A549 (cell line): ENCODE results near the gene BICC1. TPM values are rescaled to one million over a fixed set of nuclear protein-coding genes. Genes with fewer than 3 reads are reported as not detected.

Source experiments
- ATAC-seq, 2 experiments: fragments of 200-7000 bp in 1 of 2; fragments of >200 bp in 1 of 2; cut with Nextera tagmentation in 1 of 2; cut with Tn5 transposase in 1 of 2; 3 replicates each; pipeline versions ENCODE4 v1.8.0 to v1.9.1; 2018 to 2020; ENCODE audit warnings: mild to moderate bottlenecking in 1 of 2, moderate library complexity in 1 of 2
- CTCF ChIA-PET: fragments of 300-600 bp; sonication (Branson Sonifier 250); formaldehyde crosslinking; extraction: SDS; loops from one replicate; lab custom pipeline; 2021; ENCODE audit warnings: antibody characterized with exemption, inconsistent platforms; lab: Yijun Ruan, JAX
- POLR2A ChIA-PET: fragments of 350-600 bp; formaldehyde crosslinking; extraction: SDS; loops from one replicate; lab custom pipeline; 2021; ENCODE audit warnings: antibody characterized with exemption, inconsistent platforms; lab: Yijun Ruan, JAX
- DNase-seq, 2 experiments: peaks; one replicate each; pipeline versions ENCODE4 v3.0.0 to v3.0.0-alpha.2; 2011 to 2016; ENCODE audit warnings: low read depth in 1 of 2, low spot score in 1 of 2
- FAIRE-seq: peaks from 2 replicates; lab custom pipeline; 2011; peaks lifted over from hg19 to GRCh38; lab: Jason Lieb, UNC
- H3K27ac ChIP-seq, 2 experiments: fragments of >200 bp; sonication (Bioruptor Twin); formaldehyde crosslinking; 3 replicates each; pipeline ENCODE4 v1.5.1; 2016 to 2017
- H3K4me1 ChIP-seq: fragments of >200 bp; sonication (Bioruptor Twin); formaldehyde crosslinking; 3 replicates; pipeline ENCODE4 v1.6.1; 2016
- H3K4me2 ChIP-seq: fragments of >200 bp; sonication (Bioruptor Twin); formaldehyde crosslinking; 3 replicates; pipeline ENCODE4 v1.6.1; 2016
- H3K4me3 ChIP-seq: fragments of >200 bp; sonication (Bioruptor Twin); formaldehyde crosslinking; 3 replicates; pipeline ENCODE4 v1.5.1; 2016
- H3K9me3 ChIP-seq: fragments of >200 bp; sonication (Bioruptor Twin); formaldehyde crosslinking; 3 replicates; pipeline ENCODE4 v1.6.1; 2016
- CEBPB ChIP-seq, 2 experiments: fragments of >200 bp in 1 of 2; sonication (Bioruptor Twin) in 1 of 2; formaldehyde crosslinking in 1 of 2; IDR thresholded peaks; 2 replicates each; pipeline ENCODE4 v1.6.1; 2012 to 2016
- CHD4 ChIP-seq: fragments of 200-600 bp; sonication (generic); IDR thresholded peaks from 2 replicates; pipeline ENCODE4 v1.6.1; 2016; ENCODE audit warnings: antibody characterized with exemption, mild to moderate bottlenecking, borderline replicate concordance
- EHMT2 ChIP-seq: fragments of 200-600 bp; sonication (generic); IDR thresholded peaks from 2 replicates; pipeline ENCODE4 v1.6.1; 2016; ENCODE audit warnings: antibody characterized with exemption, low read depth, mild to moderate bottlenecking, moderate library complexity
- EP300 ChIP-seq, 2 experiments: fragments of >200 bp; sonication (Bioruptor Twin); formaldehyde crosslinking; IDR thresholded peaks; 2 replicates in 1 of 2; 3 replicates in 1 of 2; pipeline ENCODE4 v1.6.1; 2016 to 2017
- FOSL2 ChIP-seq, 2 experiments: fragments of 450-650 bp in 1 of 2; fragments of >200 bp in 1 of 2; sonication (Bioruptor Twin) in 1 of 2; formaldehyde crosslinking; IDR thresholded peaks; 2 replicates each; pipeline versions ENCODE4 v1.5.0 to v1.6.1; 2016 to 2020; ENCODE audit warnings: mild to moderate bottlenecking in 1 of 2, moderate library complexity in 1 of 2
- GATA3 ChIP-seq: IDR thresholded peaks from 2 replicates; pipeline ENCODE4 v1.6.1; 2012; ENCODE audit warnings: borderline replicate concordance
- HDAC2 ChIP-seq: fragments of 200-600 bp; sonication (generic); IDR thresholded peaks from 2 replicates; pipeline ENCODE4 v1.6.1; 2016
- HOXA7 ChIP-seq: fragments of 250-450 bp; sonication (Bioruptor Pico); IDR thresholded peaks from 2 replicates; pipeline ENCODE4 v1.5.0; 2020; ENCODE audit warnings: mild to moderate bottlenecking, moderate library complexity
- JUN ChIP-seq, 2 experiments: fragments of >200 bp; sonication (Bioruptor Twin); formaldehyde crosslinking; IDR thresholded peaks; 2 replicates in 1 of 2; 3 replicates in 1 of 2; pipeline ENCODE4 v1.6.1; 2016 to 2017
- JUNB ChIP-seq: fragments of >200 bp; sonication (Bioruptor Twin); formaldehyde crosslinking; IDR thresholded peaks from 2 replicates; pipeline ENCODE4 v1.6.1; 2016
- KDM1A ChIP-seq: fragments of 200-600 bp; sonication (generic); IDR thresholded peaks from 2 replicates; pipeline ENCODE4 v1.6.1; 2016; ENCODE audit warnings: low read depth, mild to moderate bottlenecking
- MYC ChIP-seq: IDR thresholded peaks from 2 replicates; pipeline ENCODE4 v1.6.1; 2012; ENCODE audit warnings: mild to moderate bottlenecking, inconsistent platforms, low read length, improper control_type of control experiment, borderline replicate concordance
- NR3C1 ChIP-seq: fragments of >200 bp; sonication (Bioruptor Twin); formaldehyde crosslinking; IDR thresholded peaks from 3 replicates; pipeline ENCODE4 v1.6.1; 2017
- PHF8 ChIP-seq: fragments of 200-600 bp; sonication (generic); IDR thresholded peaks from 2 replicates; pipeline ENCODE4 v1.6.1; 2016; ENCODE audit warnings: low read depth, mild to moderate bottlenecking, antibody characterized with exemption, moderate library complexity, borderline replicate concordance
- POLR2AphosphoS2 ChIP-seq: conservative IDR thresholded peaks from 2 replicates; pipeline ENCODE4 v1.6.1; 2012; ENCODE audit warnings: low read length, improper control_type of control experiment, inconsistent platforms
- RAD21 ChIP-seq, 2 experiments: fragments of >200 bp in 1 of 2; sonication (Bioruptor Twin) in 1 of 2; formaldehyde crosslinking in 1 of 2; IDR thresholded peaks in 1 of 2; conservative IDR thresholded peaks in 1 of 2; 2 replicates in 1 of 2; 3 replicates in 1 of 2; pipeline ENCODE4 v1.6.1; 2012 to 2018; ENCODE audit warnings: inconsistent platforms in 1 of 2
- RARB ChIP-seq: fragments of 250-450 bp; sonication (Bioruptor Pico); IDR thresholded peaks from 2 replicates; pipeline ENCODE4 v1.8.0; 2021; ENCODE audit warnings: mild to moderate bottlenecking, moderate library complexity
- RNF2 ChIP-seq: fragments of 200-600 bp; sonication (generic); IDR thresholded peaks from 2 replicates; pipeline ENCODE4 v1.6.1; 2016; ENCODE audit warnings: low read depth, mild to moderate bottlenecking, antibody characterized with exemption, moderate library complexity, borderline replicate concordance
- SMC3 ChIP-seq: fragments of >200 bp; sonication (Bioruptor Twin); formaldehyde crosslinking; IDR thresholded peaks from 3 replicates; pipeline ENCODE4 v1.6.1; 2018; ENCODE audit warnings: inconsistent platforms
- TFCP2L1 ChIP-seq: fragments of 250-450 bp; sonication (Bioruptor Pico); IDR thresholded peaks from 2 replicates; pipeline ENCODE4 v1.5.0; 2021; ENCODE audit warnings: mild to moderate bottlenecking
- ZNF302 ChIP-seq: fragments of 250-450 bp; sonication (Bioruptor Pico); IDR thresholded peaks from 2 replicates; pipeline ENCODE4 v1.9.0; 2021; ENCODE audit warnings: inconsistent platforms, mild to moderate bottlenecking, moderate library complexity
- ZSCAN20 ChIP-seq: fragments of 250-450 bp; sonication (Bioruptor Pico); IDR thresholded peaks from 2 replicates; pipeline ENCODE4 v1.8.0; 2022; ENCODE audit warnings: mild to moderate bottlenecking, moderate library complexity
- WGBS: methylation state at CpG from one replicate; pipeline ENCODE4 v1.1.6; 2017; ENCODE audit errors: missing lambda C conversion rate; 5-methylcytosine and 5-hydroxymethylcytosine counted together
- polyA plus RNA-seq, 4 experiments: library from polyadenylated mRNA; depleted of rRNA in 3 of 4; stranded (reverse); fragments of >200 nt; fragmentation: RNase III in 1 of 4; extraction: RNeasy Plus Mini Kit Qiagen cat#74134 plus additional on column Dnase treatment in 1 of 4; gene quantifications; 2 replicates in 3 of 4; 3 replicates in 1 of 4; pipeline ENCODE4 v1.2.3, GENCODE V29; 2011 to 2017

Gene BICC1
- polyA plus RNA-seq, 2 of the 4 experiments (the other 2 are of a cell fraction), result 36.9 to 56.8 TPM

GRCh38 chr10:58632216-58632615, 119.5 kb downstream of the BICC1 start:
- no peak overlapping the region for H3K4me2 ChIP-seq
- H3K9me3 ChIP-seq, result 0 out of 3 replicates have a peak, but pooled peaks cover 4% of the 10 kb centered on the region
- H3K27ac ChIP-seq, result peak overlapping the region in 1 of 2 experiments; percentile 53; a peak in 3 of 6 replicates
- no peak overlapping the region for H3K4me3 ChIP-seq
- FAIRE-seq (no peak), ATAC-seq (0 out of 6 replicates have a peak, but pooled peaks of 1 of the 2 experiments have one; percentile 22), DNase-seq (no peak)
- TF ChIP-seq ZSCAN20 (CRISPR knock-in tag) (no peak), PHF8 (no peak), POLR2AphosphoS2 (no peak), NR3C1 (no peak), GATA3 (no peak), EHMT2 (no peak), RARB (no peak), EP300 (IDR thresholded peaks at IDR 0.05) (no peak), RNF2 (no peak), CHD4 (no peak), KDM1A (no peak), FOSL2 (IDR thresholded peaks at IDR 0.05) (no peak), FOSL2 (CRISPR knock-in tag; IDR thresholded peaks at IDR 0.05) (no peak), HOXA7 (CRISPR knock-in tag) (no peak)
- H3K4me1 ChIP-seq, result peaks cover 36% of the 10 kb centered on the region
- POLR2A ChIA-PET, result no interaction called here
- CTCF ChIA-PET, result interaction anchor here (1.4 to 2.2 kb wide), 3 partner anchors 9 to 218 kb away, joined by 3 to 8 read pairs (median 6); no protein-coding TSS in a partner anchor
- WGBS, result 93% methylated on average over 4 of the region's 4 CpGs

GRCh38 chr10:58637352-58637751, 124.7 kb downstream of the BICC1 start:
- Histone ChIP-seq H3K4me2 (peak overlapping the region; percentile 78), H3K27ac (peak overlapping the region; percentile 83 to 91), H3K9me3 (no peaks in the 10 kb centered on the region), H3K4me3 (peak overlapping the region; percentile 1; the same call in 1 of the 3 replicates), H3K4me1 (peaks cover 70% of the 10 kb centered on the region)
- FAIRE-seq (peak; percentile 51), DNase-seq (peak; percentile 29 to 71), ATAC-seq (peak; percentile 59 to 70)
- ChIA-PET CTCF (interaction anchor here (1.0 to 1.4 kb wide), 4 partner anchors 11 to 223 kb away, joined by 3 to 4 read pairs (median 4); no protein-coding TSS in a partner anchor), POLR2A (interaction anchor here (1.2 to 4.8 kb wide), 2 partner anchors 12 to 123 kb away, joined by 4 to 34 read pairs; partner anchors contain the start of gene BICC1)
- TF ChIP-seq TFCP2L1 (CRISPR knock-in tag) (no peak), ZNF302 (no peak), RAD21 (conservative IDR thresholded peaks at IDR 0.05 in 1 of 2, IDR thresholded peaks at IDR 0.05 in 1 of 2) (peak in 1 of 2 experiments; percentile 18; a peak in 1 of 5 replicates), JUN (IDR thresholded peaks at IDR 0.05) (peak; percentile 60 to 67; a peak in 4 of 5 replicates), CEBPB (IDR thresholded peaks at IDR 0.05) (peak in 1 of 2 experiments; percentile 47; a peak in 3 of 4 replicates), POLR2AphosphoS2 (no peak), JUNB (peak; percentile 22; the same call in 1 of the 2 replicates), SMC3 (peak; percentile 22; the same call in 1 of the 3 replicates), EP300 (IDR thresholded peaks at IDR 0.05) (peak in 1 of 2 experiments; percentile 76; a peak in 2 of 5 replicates), GATA3 (peak; percentile 49; the same call in 1 of the 2 replicates), MYC (no peak)
- WGBS, result 6% methylated on average over 5 of the region's 5 CpGs

- H3K4me3 ChIP-seq, result no peak overlapping the region
- ChIA-PET POLR2A (interaction anchor here (0.7 to 4.8 kb wide), 7 partner anchors 13 to 224 kb away, joined by 3 to 34 read pairs (median 4); partner anchors contain the start of gene BICC1), CTCF (interaction anchor here (0.7 to 5.9 kb wide), 5 partner anchors 35 to 226 kb away, joined by 3 to 40 read pairs (median 8); no protein-coding TSS in a partner anchor)
- TF ChIP-seq HDAC2, result no peak
- peak in 1 of 2 experiments; percentile 26; a peak in 1 of 5 replicates for TF ChIP-seq JUN (IDR thresholded peaks at IDR 0.05)
- peak overlapping the region; percentile 78 for H3K4me2 ChIP-seq
- H3K4me1 ChIP-seq, result peaks cover 80% of the 10 kb centered on the region
- peak; percentile 69 to 70 for ATAC-seq
- FAIRE-seq, result peak; percentile 7
- no peaks in the 10 kb centered on the region for H3K9me3 ChIP-seq
- H3K27ac ChIP-seq, result peak overlapping the region; percentile 83 to 91
- DNase-seq, result peak; percentile 36 to 89
- WGBS, result 39% methylated on average over 5 of the region's 5 CpGs
Observed at GRCh38 chr10:58638388-58638787, 125.7 kb downstream of the BICC1 start.
